WTC11 (cell line): ENCODE data around the gene GDPGP1.

Experiments
- ATF2 ChIP-seq: sonication (generic); formaldehyde crosslinking; IDR thresholded peaks from 2 replicates; pipeline ENCODE4 v1.8.1; 2022; ENCODE audit warnings: low read depth, missing genetic modification reagents, borderline replicate concordance
- CTCF ChIP-seq: fragments of 200-600 bp; IDR thresholded peaks from 2 replicates; pipeline ENCODE4 v1.8.0; 2022; ENCODE audit warnings: antibody characterized with exemption
- ELF4 ChIP-seq: sonication (generic); formaldehyde crosslinking; IDR thresholded peaks from 2 replicates; pipeline ENCODE4 v1.8.1; 2022; ENCODE audit warnings: low read depth, mild to moderate bottlenecking, moderate library complexity, missing genetic modification reagents
- ESRRA ChIP-seq: sonication (generic); formaldehyde crosslinking; IDR thresholded peaks from 2 replicates; pipeline ENCODE4 v1.8.1; 2022; ENCODE audit warnings: mild to moderate bottlenecking, missing genetic modification reagents, borderline replicate concordance
- IRF1 ChIP-seq: sonication (generic); formaldehyde crosslinking; IDR thresholded peaks from 2 replicates; pipeline ENCODE4 v1.8.0; 2023; ENCODE audit warnings: missing genetic modification reagents
- MLX ChIP-seq: sonication (generic); formaldehyde crosslinking; IDR thresholded peaks from 2 replicates; pipeline ENCODE4 v1.8.1; 2023; ENCODE audit warnings: mild to moderate bottlenecking, missing genetic modification reagents, moderate library complexity
- NR1H2 ChIP-seq: sonication (generic); formaldehyde crosslinking; IDR thresholded peaks from 2 replicates; pipeline ENCODE4 v1.9.0; 2021; ENCODE audit warnings: mild to moderate bottlenecking, moderate library complexity, missing genetic modification reagents
- SP1 ChIP-seq: sonication (generic); formaldehyde crosslinking; conservative IDR thresholded peaks from 2 replicates; pipeline ENCODE4 v1.8.1; 2022; ENCODE audit warnings: missing genetic modification reagents
- ZNF263 ChIP-seq: sonication (generic); formaldehyde crosslinking; IDR thresholded peaks from 2 replicates; pipeline ENCODE4 v1.8.1; 2022; ENCODE audit warnings: low read depth, mild to moderate bottlenecking, moderate library complexity, missing genetic modification reagents
- ZNF317 ChIP-seq: sonication (generic); formaldehyde crosslinking; IDR thresholded peaks from 2 replicates; pipeline ENCODE4 v1.8.1; 2023; ENCODE audit warnings: low read depth, mild to moderate bottlenecking, moderate library complexity, missing genetic modification reagents, borderline replicate concordance
- ZNF423 ChIP-seq: fragments of 250-450 bp; sonication (Bioruptor Pico); IDR thresholded peaks from 2 replicates; pipeline ENCODE4 v2.1.2; 2022; ENCODE audit warnings: mild to moderate bottlenecking, moderate library complexity
- TF ChIP-seq, protein P1 (sequence below): fragments of 250-450 bp; sonication (Bioruptor Pico); IDR thresholded peaks from 2 replicates; pipeline ENCODE4 v1.9.0; 2021; ENCODE audit warnings: moderate library complexity, mild to moderate bottlenecking, inconsistent platforms, borderline replicate concordance

- TF ChIP-seq ZNF423 (CRISPR knock-in tag) (no peak), CTCF (no peak), IRF1 (CRISPR knock-in tag) (no peak), ELF4 (CRISPR knock-in tag) (no peak), ZNF263 (no peak), ZNF317 (CRISPR knock-in tag) (no peak), MLX (no peak), NR1H2 (CRISPR knock-in tag) (no peak), ATF2 (CRISPR knock-in tag) (no peak), SP1 (CRISPR knock-in tag) (no peak), ESRRA (no peak)
- TF ChIP-seq, protein P1, sequence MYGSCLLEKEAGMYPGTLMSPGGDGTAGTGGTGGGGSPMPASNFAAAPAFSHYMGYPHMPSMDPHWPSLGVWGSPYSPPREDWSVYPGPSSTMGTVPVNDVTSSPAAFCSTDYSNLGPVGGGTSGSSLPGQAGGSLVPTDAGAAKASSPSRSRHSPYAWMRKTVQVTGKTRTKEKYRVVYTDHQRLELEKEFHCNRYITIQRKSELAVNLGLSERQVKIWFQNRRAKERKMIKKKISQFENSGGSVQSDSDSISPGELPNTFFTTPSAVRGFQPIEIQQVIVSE (CRISPR knock-in tag): no peak
These were observed 20.7 kb upstream of the GDPGP1 start for GRCh38 chr15:90213122-90213817.
